ENCODE results near the gene AHNAK. TPM values are rescaled to one million over a fixed set of nuclear protein-coding genes. Genes with fewer than 3 reads are reported as not detected.
A peak's percentile ranks its signal among the peaks of the same experiment; 100 is the strongest.
"Not testable (repeated sequence)": the region's sequence is repeated elsewhere in the genome, so short reads cannot be mapped to it uniquely, and the experiment has no call there.

Gene AHNAK
- total and polyA plus RNA-seq, 8 donors: 176 to 636 (median 219) TPM

DNA sequence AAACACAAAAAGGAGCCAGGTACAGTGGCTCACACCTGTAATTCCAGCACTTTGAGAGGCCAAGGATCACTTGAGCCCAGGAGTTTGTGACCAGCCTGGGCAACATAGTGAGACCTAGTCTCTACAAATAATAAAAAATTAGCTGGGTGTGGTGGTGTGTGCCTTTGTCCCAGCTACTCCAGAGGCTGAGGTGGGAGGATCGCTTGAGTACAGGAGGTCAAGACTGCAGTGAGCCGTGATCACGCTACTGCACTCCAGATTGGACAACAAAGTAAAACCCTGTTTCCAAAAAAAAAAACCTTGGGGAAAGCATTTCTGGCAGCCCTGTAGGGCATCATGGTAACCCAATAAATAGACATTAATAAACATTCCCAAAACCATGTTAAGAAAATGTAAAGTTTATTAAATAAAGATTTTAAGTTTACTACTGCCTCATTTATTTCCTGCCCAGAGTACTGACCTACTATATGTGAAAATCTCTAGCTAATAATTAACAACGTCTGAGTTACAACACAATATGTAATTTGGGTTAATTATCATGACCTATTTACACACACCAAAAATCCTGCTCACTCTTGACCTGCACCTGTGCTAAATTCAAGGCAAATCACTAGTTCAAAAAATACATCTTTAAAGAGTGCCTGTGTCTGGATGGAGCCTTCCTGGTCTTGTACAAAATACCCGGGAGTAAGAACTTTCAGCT is 18.6 kb upstream of the AHNAK start:
- no peak for ATAC-seq
- TF ChIP-seq, protein P1, sequence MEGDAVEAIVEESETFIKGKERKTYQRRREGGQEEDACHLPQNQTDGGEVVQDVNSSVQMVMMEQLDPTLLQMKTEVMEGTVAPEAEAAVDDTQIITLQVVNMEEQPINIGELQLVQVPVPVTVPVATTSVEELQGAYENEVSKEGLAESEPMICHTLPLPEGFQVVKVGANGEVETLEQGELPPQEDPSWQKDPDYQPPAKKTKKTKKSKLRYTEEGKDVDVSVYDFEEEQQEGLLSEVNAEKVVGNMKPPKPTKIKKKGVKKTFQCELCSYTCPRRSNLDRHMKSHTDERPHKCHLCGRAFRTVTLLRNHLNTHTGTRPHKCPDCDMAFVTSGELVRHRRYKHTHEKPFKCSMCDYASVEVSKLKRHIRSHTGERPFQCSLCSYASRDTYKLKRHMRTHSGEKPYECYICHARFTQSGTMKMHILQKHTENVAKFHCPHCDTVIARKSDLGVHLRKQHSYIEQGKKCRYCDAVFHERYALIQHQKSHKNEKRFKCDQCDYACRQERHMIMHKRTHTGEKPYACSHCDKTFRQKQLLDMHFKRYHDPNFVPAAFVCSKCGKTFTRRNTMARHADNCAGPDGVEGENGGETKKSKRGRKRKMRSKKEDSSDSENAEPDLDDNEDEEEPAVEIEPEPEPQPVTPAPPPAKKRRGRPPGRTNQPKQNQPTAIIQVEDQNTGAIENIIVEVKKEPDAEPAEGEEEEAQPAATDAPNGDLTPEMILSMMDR (IDR thresholded peaks at IDR 0.05): no peak
- Histone ChIP-seq H3K27me3 (no peaks in the 10 kb centered on the region), H3K36me3 (peaks cover 0 to 100% of the 10 kb centered on the region in 2 donors), H3K27ac (no peak overlapping the region), H3K4me1 (peaks cover 10 to 50% of the 10 kb centered on the region in 2 donors), H3K9me3 (no peaks in the 10 kb centered on the region), H3K4me3 (no peak overlapping the region)
- intact Hi-C loops (cut with DNase I): no loop called here
- no peak for DNase-seq

DNA sequence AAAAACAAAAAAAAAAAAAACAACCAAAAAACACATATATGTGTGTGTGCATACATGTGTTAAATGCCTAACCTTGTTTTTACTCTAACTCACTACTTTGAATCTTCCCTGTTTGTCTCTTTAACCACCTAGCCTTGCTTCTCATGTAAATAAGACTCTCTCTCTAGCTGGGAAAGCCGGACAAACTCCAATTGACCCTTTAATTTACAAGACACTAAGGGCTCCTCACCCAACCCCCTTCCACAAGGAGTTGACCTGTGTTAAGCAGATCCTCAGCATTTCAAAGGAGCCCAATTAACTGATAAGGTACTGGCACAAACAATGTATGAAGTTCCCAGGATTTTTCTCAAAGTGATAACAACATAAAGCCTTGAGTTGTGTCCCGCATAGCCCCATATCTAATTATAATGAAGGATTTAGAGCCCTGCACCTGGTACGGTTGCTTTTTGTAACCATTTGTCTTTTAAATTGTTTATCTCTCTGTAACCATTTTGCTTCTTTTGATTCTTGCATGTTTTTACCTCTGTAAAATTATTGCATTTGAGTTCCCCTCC is 15.1 kb upstream of the AHNAK start:
- H3K27me3 ChIP-seq; ATAC-seq; H3K27ac ChIP-seq; H3K9me3 ChIP-seq; intact Hi-C loops (cut with DNase I); DNase-seq; H3K4me3 ChIP-seq: not testable (repeated sequence)
- Histone ChIP-seq H3K4me1 (peaks cover 13 to 59% of the 10 kb centered on the region in 2 donors), H3K36me3 (peaks cover 0 to 97% of the 10 kb centered on the region in 2 donors)

DNA sequence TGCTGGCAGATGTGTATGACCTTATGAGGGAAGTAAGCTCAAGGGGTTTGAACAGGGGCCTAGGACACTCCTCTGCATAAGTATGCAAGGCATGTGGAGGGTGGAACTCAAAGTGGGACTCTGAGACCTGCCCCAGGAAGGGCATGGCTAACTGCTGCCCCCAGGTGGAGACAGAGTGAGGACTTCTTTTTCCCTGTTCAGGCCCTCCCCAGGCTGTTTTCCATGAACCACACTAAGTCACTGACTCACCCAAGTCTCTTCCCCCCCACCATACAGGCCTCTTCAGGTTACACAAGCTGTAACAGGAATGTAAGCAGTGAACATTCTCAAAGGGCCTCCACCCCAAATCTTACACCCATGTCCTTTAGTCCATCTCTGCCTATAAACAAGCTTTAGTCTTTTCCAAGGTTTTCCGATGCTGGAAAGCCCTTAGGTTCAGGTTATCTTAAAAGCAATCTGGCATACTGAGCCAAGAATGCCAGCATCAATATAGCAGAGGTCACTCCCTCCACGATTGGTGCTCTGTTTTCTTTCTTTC is 14.0 kb upstream of the AHNAK start:
- H3K4me3 ChIP-seq: no peak overlapping the region
- TF ChIP-seq, protein P1 (IDR thresholded peaks at IDR 0.05): peak; percentile 68 to 71
- ATAC-seq: peak; percentile 82
- intact Hi-C loops (cut with DNase I): no loop called here
- H3K4me1 ChIP-seq: peaks cover 23 to 62% of the 10 kb centered on the region in 2 donors
- H3K27me3 ChIP-seq: no peaks in the 10 kb centered on the region
- peaks cover 0 to 85% of the 10 kb centered on the region in 2 donors for H3K36me3 ChIP-seq
- DNase-seq: peak in 2 of 4 donors; percentile 81 to 92
- H3K27ac ChIP-seq: peak overlapping the region; percentile 58 to 75
- H3K9me3 ChIP-seq: no peaks in the 10 kb centered on the region

- H3K9me3 ChIP-seq; intact Hi-C loops (cut with DNase I); H3K4me3 ChIP-seq; H3K27me3 ChIP-seq; DNase-seq; ATAC-seq: not testable (repeated sequence)
- peaks cover 0 to 75% of the 10 kb centered on the region in 2 donors for H3K36me3 ChIP-seq
- H3K4me1 ChIP-seq: peaks cover 31 to 66% of the 10 kb centered on the region in 2 donors
- peak overlapping the region in 1 of 2 donors; percentile 58 for H3K27ac ChIP-seq
These were observed 13.0 kb upstream of the AHNAK start for GRCh38 chr11:62559626-62560025.

DNA sequence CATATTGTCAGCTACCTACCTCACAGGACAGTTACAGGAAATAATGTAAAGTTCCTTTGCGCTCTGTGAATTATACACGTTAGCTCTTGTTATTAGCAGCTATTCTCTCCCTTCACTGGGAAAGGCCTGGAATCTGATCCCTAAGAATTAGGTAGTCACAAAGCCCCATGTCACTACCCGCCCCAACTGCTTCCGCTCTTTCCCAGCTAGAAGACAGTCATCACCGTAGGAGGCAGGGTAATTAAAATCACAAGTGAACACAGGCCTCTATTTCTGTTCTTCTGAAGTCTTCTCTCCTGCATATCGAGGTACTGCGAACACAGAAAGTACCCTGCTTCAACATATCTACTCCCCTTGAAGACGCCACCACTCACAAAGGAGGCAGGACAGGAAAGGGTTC is 12.6 kb upstream of the AHNAK start:
- peaks cover 35 to 70% of the 10 kb centered on the region in 2 donors for H3K4me1 ChIP-seq

GRCh38 chr11:62558669-62559068 is 12.1 kb upstream of the AHNAK start:
- intact Hi-C loops (cut with DNase I): no loop called here
- Histone ChIP-seq H3K4me3 (no peak overlapping the region), H3K4me1 (peaks cover 40 to 75% of the 10 kb centered on the region in 2 donors), H3K36me3 (peaks cover 0 to 66% of the 10 kb centered on the region in 2 donors), H3K27ac (peak overlapping the region in 1 of 2 donors; percentile 1), H3K27me3 (no peaks in the 10 kb centered on the region), H3K9me3 (no peaks in the 10 kb centered on the region)
- peak in 1 of 4 donors; percentile 32 for DNase-seq
- TF ChIP-seq, protein P1 (IDR thresholded peaks at IDR 0.05): no peak
- ATAC-seq: no peak

More for the DNA sequence above, 12.6 kb upstream of the AHNAK start:
- H3K36me3 ChIP-seq: peaks cover 0 to 71% of the 10 kb centered on the region in 2 donors
- ATAC-seq (no peak), DNase-seq (no peak)
- no peaks in the 10 kb centered on the region for H3K9me3 ChIP-seq
- H3K27me3 ChIP-seq: no peaks in the 10 kb centered on the region
- TF ChIP-seq, protein P1 (IDR thresholded peaks at IDR 0.05): no peak
- intact Hi-C loops (cut with DNase I): no loop called here
- no peak overlapping the region for H3K27ac ChIP-seq
- H3K4me3 ChIP-seq: no peak overlapping the region

Data from left lung (tissue), 10 donors.